ENCODE results near the gene TMEM53. TPM values are rescaled to one million over a fixed set of nuclear protein-coding genes. Genes with fewer than 3 reads are reported as not detected.

Gene TMEM53
- polyA plus RNA-seq, 4 donors, result 12.4 to 15.3 (median 13.6) TPM

DNA sequence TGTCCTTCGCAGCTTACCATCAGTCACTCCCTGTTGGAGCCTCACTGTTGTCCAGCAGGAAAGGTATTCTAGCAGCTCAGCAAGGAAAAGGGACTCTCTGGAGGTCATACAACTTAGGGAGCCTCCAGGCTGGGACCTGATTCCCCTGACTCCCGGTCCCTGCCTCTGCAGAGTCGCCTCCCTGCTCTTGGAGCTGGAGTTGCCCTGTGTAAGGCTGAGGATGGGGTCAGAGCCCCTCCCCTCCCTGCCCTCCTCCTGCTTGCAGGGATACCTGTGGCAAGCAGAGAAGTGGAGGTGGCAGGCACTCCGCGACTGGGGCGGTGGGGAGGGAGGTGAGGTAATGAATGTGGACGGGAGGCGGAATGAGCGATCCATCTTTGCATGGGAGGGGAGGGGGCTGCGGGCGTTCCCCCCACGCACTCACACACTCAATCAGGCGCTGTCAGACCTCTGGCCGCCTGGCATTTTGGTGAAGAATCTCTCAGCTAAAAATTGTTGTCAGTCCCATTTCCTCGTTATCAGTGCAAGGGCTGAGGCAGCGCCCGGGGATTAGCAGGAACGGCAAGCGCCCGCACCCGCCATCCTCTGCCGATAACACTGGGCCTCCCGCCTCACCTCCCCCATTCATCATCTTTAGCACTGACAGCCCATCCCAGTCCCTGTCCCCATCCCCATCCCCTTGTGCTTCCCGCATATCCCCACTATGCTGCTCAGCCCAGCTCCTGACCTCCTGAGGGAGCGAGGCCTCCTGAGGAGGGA, 64.3 kb downstream of the TMEM53 start:
- DNase-seq (ENCODE audit: low read depth in 4 of 4, low spot score in 2 of 4), result no peak

DNA sequence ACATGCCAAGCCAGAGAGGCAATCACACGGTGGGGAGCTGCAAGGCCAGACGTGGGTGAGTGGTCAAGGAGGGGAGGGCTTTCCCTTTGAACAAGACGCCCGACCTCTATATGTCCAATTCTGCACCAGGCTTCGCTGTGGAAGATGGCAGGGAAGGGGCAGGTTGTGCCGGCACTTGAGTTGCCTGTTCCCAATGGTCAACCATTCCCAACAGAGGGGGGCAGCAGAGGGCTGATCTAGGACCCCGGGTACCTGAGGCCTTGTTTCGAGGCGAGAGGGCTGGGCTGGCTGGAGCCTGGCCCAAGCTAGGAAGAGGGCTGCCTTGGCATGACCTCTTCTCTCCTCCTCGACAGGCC, 64.9 kb downstream of the TMEM53 start:
- DNase-seq (ENCODE audit: low read depth in 4 of 4, low spot score in 2 of 4), result peak in 1 of 4 donors; percentile 43

DNA sequence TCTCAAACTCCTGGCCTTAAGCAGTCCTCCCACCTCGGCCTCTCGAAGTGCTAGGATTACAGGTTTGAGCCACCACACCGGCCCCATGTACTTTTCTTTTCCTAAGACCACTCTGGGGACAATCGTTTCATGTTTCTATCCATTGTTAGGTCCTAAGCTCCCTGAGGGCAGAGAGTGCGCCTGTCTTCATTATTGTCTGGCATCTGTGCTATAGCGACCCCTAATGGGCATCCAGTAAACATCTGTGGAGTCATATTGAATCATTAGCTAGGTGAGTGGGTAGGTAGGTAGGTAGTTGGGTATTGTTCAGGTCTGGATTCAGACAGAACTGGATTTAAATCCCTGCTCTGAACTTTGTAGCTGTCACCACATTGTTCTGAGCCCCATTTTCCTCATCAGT, 66.1 kb downstream of the TMEM53 start:
- no peak for DNase-seq (ENCODE audit: low read depth in 4 of 4, low spot score in 2 of 4)

DNA sequence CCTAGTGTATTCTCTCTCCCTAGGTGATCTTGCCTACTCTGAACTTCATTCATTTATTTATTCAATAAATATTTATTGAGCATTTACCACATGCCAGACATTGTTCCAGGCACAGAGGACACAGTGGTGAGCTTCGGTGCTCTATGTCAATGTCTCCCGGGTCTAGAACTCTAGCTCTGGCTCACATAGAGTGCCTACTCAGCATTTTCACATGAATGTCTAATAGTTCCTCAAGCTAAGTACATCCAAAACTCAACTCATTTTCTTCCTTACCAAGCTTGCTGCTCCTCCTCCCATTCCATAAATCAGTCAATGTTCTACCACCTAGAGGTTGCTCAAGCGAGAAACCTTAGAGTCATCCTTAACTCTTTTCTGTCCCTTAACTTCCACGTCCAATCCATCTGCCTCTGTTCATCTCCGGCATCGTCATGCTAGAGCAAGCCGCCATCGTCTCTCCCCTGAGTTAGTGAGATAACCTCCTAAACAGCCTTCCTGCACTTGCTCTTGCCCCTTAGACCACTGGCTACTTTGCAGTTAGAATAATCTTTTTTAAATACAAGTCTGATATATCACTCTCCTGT, 67.5 kb downstream of the TMEM53 start:
- no peak for DNase-seq (ENCODE audit: low read depth in 4 of 4, low spot score in 2 of 4)

DNA sequence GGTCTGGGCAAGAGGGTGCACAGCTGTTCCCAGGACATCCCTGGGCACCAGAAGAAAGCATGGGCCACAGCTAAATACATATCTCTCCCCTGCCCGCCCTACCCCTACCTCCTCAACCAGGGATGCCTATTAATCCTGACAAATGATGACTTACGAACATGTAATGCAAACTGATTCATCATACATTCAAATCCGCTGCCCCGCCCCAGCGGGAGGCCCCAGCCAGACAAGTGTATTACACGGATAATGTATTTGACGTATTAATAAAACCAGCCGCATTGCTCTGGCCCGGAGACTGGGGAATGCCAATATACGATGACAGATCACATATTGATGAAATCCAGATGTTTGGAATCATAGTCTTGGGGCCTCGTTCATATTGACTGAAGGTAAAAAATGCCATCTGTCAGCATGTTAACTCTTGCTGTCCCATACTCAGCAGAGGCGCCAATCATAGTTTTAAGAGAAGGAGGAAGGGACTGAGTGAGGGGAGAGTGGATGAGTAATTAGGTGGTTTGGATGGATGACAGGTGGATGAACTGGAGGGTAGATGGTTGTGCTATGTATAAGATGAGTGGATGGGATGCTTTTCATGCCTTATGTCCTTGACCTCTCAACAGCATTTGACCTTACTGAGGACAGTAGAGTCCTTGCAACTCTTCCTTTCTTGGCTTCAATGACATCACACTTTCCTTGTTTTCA, 68.2 kb downstream of the TMEM53 start:
- DNase-seq (ENCODE audit: low read depth in 4 of 4, low spot score in 2 of 4), result no peak

DNA sequence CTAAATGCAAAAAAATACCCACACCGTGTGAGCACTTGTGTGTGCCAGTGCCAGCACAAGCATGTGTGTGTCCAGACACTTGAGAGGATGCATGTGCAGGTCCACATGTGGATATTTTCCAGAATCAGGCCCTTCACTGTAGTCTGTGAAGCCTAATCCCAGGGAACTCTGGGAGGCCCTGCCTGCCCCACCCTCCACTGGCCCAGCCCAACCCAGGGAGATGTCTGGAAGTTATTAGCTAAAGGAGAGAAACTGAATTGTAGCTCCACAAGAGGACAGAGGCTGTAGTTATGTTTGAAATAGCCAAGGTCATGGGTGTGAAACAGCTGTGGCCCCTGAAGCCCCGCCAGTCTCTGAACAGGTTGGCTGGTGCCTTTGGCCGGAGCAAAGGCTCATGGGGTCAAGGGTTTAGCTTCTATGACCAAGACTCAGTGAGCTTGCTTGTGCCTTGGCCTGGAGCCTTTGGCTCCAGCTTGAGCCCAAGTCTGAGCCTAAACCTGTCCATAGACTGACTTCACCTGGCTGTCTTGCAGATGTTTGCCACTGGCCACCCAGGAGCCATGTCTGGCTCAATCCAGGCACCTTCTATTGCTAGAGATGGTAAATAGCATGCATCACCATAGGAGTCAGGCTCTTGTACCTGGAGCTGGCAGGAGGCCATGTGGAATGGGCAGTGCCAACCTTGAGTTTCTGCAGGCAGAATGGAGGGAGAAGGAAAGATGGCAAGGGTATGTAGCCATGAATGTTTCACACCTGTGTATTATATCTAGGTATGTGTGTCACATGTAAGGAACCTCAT, 69.9 kb downstream of the TMEM53 start:
- DNase-seq (ENCODE audit: low read depth in 4 of 4, low spot score in 2 of 4), result no peak

DNA sequence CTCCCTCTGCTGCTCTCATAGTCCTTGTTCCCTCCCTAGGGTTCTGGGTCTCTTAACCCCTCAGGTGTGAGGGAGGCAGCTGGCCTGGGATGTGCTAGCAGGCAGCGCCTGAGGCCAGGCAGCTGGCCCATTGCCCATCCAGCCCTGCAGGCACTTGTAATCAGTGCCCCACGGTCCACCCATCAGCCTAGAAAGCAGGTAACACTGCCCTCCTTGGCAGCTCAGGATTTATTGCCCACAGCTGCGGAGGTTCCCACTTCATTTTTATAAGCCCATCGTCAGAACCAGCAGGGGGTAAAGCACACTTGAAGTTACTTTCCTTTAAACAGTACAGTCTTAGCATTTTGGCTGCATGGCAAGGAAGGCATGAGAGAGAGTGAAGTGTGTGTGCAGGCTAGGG, 70.6 kb downstream of the TMEM53 start:
- DNase-seq (ENCODE audit: low read depth in 4 of 4, low spot score in 2 of 4), result no peak

Other genes with a start within 250 kb of the TMEM53 start
- gene ARMH1, start 233 bp upstream of the TMEM53 start, polyA plus RNA-seq (ENCODE audit: insufficient read length in 4 of 4), result 1 to 10 TPM; 4.9 to 9.3 (median 7.3) TPM
- gene RNU5D-1, start 56.7 kb upstream of the TMEM53 start, polyA plus RNA-seq (ENCODE audit: insufficient read length in 4 of 4), result 1 to 10 TPM in 1 of 4 donors, not detected in 3; 2.0 TPM
- gene KIF2C, start 65.4 kb upstream of the TMEM53 start, polyA plus RNA-seq (ENCODE audit: insufficient read length in 4 of 4), result 10 to 100 TPM; 24.6 to 27.5 (median 26.3) TPM
- gene RPS8, start 101.1 kb upstream of the TMEM53 start, polyA plus RNA-seq (ENCODE audit: insufficient read length in 4 of 4), result 1,000 to 10,000 TPM; 2,090 to 2,870 (median 2,389) TPM
- 1 to 10 TPM in 1 of 4 donors, under 1 TPM in 3; 0.65 to 1.0 (median 0.84) TPM for gene BEST4, start 113.7 kb upstream of the TMEM53 start, polyA plus RNA-seq (ENCODE audit: insufficient read length in 4 of 4)
- gene PLK3, start 125.9 kb upstream of the TMEM53 start, polyA plus RNA-seq (ENCODE audit: insufficient read length in 4 of 4), result 1 to 10 TPM; 6.8 to 8.4 (median 7.3) TPM
- gene DYNLT4, start 132.9 kb upstream of the TMEM53 start, polyA plus RNA-seq (ENCODE audit: insufficient read length in 4 of 4), result under 1 TPM in 1 of 4 donors, not detected in 3; 0.14 TPM
- 10 to 100 TPM in 2 of 4 donors, 1 to 10 TPM in 2; 6.8 to 25.0 (median 16.2) TPM for gene BTBD19, start 134.0 kb upstream of the TMEM53 start, polyA plus RNA-seq (ENCODE audit: insufficient read length in 4 of 4)
- 1 to 10 TPM; 3.3 to 8.0 (median 6.2) TPM for gene PTCH2, start 168.8 kb upstream of the TMEM53 start, polyA plus RNA-seq (ENCODE audit: insufficient read length in 4 of 4)

Data from left renal cortex interstitium (tissue), 4 donors.